ENCODE measurements around the gene CDIP1. TPM values are rescaled to one million over a fixed set of nuclear protein-coding genes. Genes with fewer than 3 reads are reported as not detected.

CDIP1 gene
- total and polyA plus RNA-seq, 4 donors: 4.4 to 18.6 (median 12.0) TPM

- no peak for TF ChIP-seq TAF1 (conservative IDR thresholded peaks at IDR 0.05)
- TF ChIP-seq ATF3 (IDR thresholded peaks at IDR 0.05): no peak
- peak; percentile 28 for TF ChIP-seq YY1 (IDR thresholded peaks at IDR 0.05)
- TF ChIP-seq RXRA (IDR thresholded peaks at IDR 0.05): peak in 1 of 2 donors; percentile 44
- TF ChIP-seq SP1 (IDR thresholded peaks at IDR 0.05): no peak
- no peak for TF ChIP-seq ZBTB33 (IDR thresholded peaks at IDR 0.05)
- TF ChIP-seq HNF4A (conservative IDR thresholded peaks at IDR 0.05): peak in 1 of 2 donors; percentile 40
- no peaks in the 10 kb centered on the region for H3K27me3 ChIP-seq (ENCODE audit: control insufficient read depth in 4 of 4, insufficient read depth in 4 of 4, low read length in 3 of 4)
- peak overlapping the region; percentile 26 to 74 for H3K9ac ChIP-seq (ENCODE audit: low read depth in 1 of 2, low read length in 2 of 2)
- H3K4me1 ChIP-seq (ENCODE audit: control insufficient read depth in 4 of 4, insufficient read depth in 4 of 4, low read length in 3 of 4): peaks cover 5 to 12% (median 9%) of the 10 kb centered on the region in 4 donors
- WGBS: 10% methylated on average over 75 of the region's 75 CpGs
- peak overlapping the region; percentile 97 to 99 for H3K27ac ChIP-seq (ENCODE audit: low read depth in 1 of 2, low read length in 2 of 2)
- no peaks in the 10 kb centered on the region for H3K36me3 ChIP-seq (ENCODE audit: control insufficient read depth in 4 of 4, insufficient read depth in 3 of 4, low read depth in 1 of 4, low read length in 3 of 4)
- H3K9me3 ChIP-seq (ENCODE audit: control insufficient read depth in 4 of 4, low read length in 3 of 4): peaks cover 0 to 5% (median under 1%) of the 10 kb centered on the region in 4 donors
- peak overlapping the region; percentile 76 to 87 (median 78) for H3K4me3 ChIP-seq (ENCODE audit: low read depth in 1 of 3, low read length in 3 of 3)
- DNase-seq (ENCODE audit: low spot score): no peak
Measured at GRCh38 chr16:4537376-4538343, 913 bp downstream of the CDIP1 start.

- H3K4me3 ChIP-seq (ENCODE audit: low read depth in 1 of 3, low read length in 3 of 3): no peak overlapping the region
- 98% methylated on average over 15 of the region's 15 CpGs for WGBS
- TF ChIP-seq FOXA2 (IDR thresholded peaks at IDR 0.05) (no peak), TAF1 (conservative IDR thresholded peaks at IDR 0.05) (no peak), EGR1 (IDR thresholded peaks at IDR 0.05; ENCODE audit: low read depth in 2 of 2) (no peak), HNF4A (conservative IDR thresholded peaks at IDR 0.05) (no peak), REST (IDR thresholded peaks at IDR 0.05) (no peak), SP1 (IDR thresholded peaks at IDR 0.05) (no peak), RAD21 (IDR thresholded peaks at IDR 0.05) (no peak), HNF4G (IDR thresholded peaks at IDR 0.05) (no peak), ZBTB33 (IDR thresholded peaks at IDR 0.05) (no peak), GABPA (IDR thresholded peaks at IDR 0.05 in 1 of 2, conservative IDR thresholded peaks at IDR 0.05 in 1 of 2) (no peak), CTCF (IDR thresholded peaks at IDR 0.05; ENCODE audit: low read depth, low read length, missing input control) (no peak), ATF3 (IDR thresholded peaks at IDR 0.05) (no peak), FOXA1 (IDR thresholded peaks at IDR 0.05) (no peak), MAX (IDR thresholded peaks at IDR 0.05) (no peak), JUND (IDR thresholded peaks at IDR 0.05) (no peak), NR2F2 (IDR thresholded peaks at IDR 0.05) (no peak)
- no peak overlapping the region for H3K27ac ChIP-seq (ENCODE audit: low read depth in 1 of 2, low read length in 2 of 2)
- no peak overlapping the region for H3K9ac ChIP-seq (ENCODE audit: low read depth in 1 of 2, low read length in 2 of 2)
- no peaks in the 10 kb centered on the region for H3K27me3 ChIP-seq (ENCODE audit: control insufficient read depth in 4 of 4, insufficient read depth in 4 of 4, low read length in 3 of 4)
- H3K4me1 ChIP-seq (ENCODE audit: control insufficient read depth in 4 of 4, insufficient read depth in 4 of 4, low read length in 3 of 4): peaks cover 5 to 12% (median 9%) of the 10 kb centered on the region in 4 donors
- peaks cover 0 to 5% (median under 1%) of the 10 kb centered on the region in 4 donors for H3K9me3 ChIP-seq (ENCODE audit: control insufficient read depth in 4 of 4, low read length in 3 of 4)
- no peaks in the 10 kb centered on the region for H3K36me3 ChIP-seq (ENCODE audit: control insufficient read depth in 4 of 4, insufficient read depth in 3 of 4, low read depth in 1 of 4, low read length in 3 of 4)
- DNase-seq (ENCODE audit: low spot score): no peak
Measured at GRCh38 chr16:4536391-4537106, 2.0 kb downstream of the CDIP1 start.
